HG02798 (cell line): Measurements from ENCODE around the gene CNOT1.

ENCODE experiments used
- ATAC-seq: cut with Tn5 transposase; IDR thresholded peaks from one replicate; pipeline ENCODE4 v1.9.1; 2021; ENCODE audit warnings: mild to moderate bottlenecking; ENCODE audit not compliant: unreplicated experiment, poor library complexity

The CNOT1 gene

DNA sequence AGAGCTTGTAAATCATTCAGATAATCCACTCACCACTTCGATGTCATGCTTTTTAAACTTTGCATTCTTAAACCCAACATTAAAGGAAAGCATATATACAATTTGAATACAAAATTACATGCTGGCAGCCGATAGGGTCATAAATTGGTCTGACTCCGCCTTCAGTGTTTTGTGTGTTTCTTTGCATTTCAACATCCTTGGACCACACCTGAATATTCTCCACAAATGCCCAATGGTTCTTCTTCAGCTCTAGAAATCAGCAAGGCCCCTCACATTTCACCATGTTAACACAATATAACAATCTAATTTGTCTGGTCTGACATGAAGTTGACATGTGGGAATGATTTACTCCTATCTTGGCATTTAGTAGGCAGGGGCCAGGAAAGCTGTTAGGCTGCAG lies 97.2 kb downstream of the CNOT1 start:
- ATAC-seq = no peak

DNA sequence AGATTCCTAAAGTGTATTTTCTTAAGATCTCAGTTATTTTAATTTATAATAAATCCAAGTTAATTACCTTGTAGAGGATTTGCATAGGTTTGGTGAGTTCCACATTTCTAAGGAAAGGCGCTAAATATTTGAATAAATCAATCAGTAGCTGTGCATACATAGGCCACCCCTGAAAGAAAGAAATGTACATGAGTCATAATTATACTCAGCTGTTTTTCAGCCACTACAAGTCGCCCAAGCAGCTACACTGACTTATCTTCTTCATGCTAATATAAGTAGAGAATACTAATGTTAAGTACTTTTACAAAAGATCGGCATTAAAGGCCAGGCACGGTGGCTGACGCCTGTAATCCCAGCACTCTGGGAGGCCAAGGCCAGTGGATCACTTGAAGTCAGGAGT lies 99.4 kb downstream of the CNOT1 start:
- ATAC-seq = no peak

DNA sequence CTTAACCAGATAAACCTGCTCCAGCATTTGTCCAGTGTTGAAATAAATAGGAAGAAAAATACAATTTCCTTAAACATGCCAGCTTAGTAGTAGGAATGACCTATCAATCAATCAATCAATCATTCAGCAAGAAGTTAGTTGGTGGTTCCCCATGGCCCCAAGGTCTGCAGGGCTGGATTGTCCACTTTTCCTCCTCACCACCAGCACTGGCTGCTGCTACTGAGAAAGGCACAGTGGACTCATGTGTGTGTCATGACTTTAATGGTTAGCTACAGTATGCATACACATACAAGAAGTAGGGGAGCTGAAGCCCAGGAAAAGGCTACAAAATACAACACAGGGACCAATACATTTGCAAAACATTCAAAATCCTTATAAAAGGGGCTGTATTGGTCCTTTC lies 109.9 kb downstream of the CNOT1 start:
- ATAC-seq = no peak

DNA sequence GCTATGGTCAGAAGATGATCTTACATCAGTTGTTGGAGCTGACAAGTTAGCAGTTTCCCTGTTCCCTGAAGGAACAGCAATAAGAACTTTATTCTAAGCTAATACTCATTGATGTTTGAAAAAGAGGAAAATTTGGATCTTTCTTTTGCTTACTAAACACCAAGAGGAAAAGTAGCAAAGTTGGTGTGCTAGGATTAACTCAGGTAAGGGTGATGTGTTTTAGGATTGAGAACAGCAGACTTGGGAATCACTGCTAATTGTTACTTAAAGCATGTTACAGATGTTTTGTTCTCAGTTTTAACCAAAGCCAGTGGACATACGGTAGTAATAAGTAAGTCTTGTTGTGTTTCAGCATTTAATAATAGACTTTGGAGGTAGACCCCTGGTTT lies 110.7 kb downstream of the CNOT1 start:
- no peak for ATAC-seq

DNA sequence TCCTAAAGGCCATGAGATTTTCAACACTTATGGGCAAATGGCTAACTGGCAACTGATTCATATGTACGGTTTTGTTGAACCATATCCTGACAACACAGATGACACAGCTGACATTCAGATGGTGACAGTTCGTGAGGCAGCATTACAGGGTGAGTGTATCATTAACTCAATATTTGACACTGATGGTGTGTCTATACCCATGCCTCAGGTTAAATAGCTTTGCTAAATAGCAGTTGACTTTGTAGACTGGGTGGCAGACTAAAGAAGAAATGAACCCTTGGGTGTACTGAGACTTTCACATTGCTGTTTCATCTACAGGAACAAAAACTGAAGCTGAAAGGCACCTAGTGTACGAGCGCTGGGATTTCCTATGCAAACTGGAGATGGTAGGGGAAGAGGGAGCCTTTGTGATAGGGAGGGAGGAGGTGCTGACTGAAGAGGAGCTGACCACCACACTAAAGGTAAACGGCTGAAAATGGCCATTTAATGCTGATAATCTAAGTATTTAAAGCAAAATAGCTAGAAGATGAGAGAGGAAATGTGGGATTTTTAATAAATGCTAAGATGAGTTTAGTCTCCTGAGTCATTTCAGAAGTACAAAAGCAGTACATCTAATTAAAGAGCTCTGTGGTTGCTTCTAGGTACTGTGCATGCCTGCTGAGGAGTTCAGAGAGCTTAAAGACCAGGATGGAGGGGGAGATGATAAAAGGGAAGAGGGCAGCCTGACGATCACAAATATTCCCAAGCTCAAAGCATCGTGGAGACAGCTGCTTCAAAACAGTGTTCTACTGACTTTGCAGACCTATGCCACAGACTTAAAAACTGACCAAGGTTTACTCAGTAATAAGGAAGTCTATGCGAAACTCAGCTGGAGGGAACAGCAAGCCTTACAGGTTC lies 111.3 kb downstream of the CNOT1 start:
- peak; percentile 42 for ATAC-seq

DNA sequence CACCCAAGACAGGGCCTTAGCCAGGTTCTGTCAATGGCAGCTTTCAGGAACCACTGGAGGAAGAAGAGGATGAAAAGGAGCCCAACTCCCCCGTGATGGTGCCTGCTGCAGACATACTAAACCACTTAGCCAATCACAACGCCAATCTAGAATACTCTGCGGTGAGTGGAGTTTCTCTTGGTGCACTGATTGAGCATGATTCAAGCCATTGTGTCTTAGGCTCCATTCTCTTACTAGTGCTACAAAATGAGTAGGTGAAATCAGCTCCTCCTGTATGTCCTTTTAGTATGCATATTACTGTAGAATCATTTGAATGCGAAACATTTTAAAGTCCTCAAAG lies 112.9 kb downstream of the CNOT1 start:
- ATAC-seq = no peak

DNA sequence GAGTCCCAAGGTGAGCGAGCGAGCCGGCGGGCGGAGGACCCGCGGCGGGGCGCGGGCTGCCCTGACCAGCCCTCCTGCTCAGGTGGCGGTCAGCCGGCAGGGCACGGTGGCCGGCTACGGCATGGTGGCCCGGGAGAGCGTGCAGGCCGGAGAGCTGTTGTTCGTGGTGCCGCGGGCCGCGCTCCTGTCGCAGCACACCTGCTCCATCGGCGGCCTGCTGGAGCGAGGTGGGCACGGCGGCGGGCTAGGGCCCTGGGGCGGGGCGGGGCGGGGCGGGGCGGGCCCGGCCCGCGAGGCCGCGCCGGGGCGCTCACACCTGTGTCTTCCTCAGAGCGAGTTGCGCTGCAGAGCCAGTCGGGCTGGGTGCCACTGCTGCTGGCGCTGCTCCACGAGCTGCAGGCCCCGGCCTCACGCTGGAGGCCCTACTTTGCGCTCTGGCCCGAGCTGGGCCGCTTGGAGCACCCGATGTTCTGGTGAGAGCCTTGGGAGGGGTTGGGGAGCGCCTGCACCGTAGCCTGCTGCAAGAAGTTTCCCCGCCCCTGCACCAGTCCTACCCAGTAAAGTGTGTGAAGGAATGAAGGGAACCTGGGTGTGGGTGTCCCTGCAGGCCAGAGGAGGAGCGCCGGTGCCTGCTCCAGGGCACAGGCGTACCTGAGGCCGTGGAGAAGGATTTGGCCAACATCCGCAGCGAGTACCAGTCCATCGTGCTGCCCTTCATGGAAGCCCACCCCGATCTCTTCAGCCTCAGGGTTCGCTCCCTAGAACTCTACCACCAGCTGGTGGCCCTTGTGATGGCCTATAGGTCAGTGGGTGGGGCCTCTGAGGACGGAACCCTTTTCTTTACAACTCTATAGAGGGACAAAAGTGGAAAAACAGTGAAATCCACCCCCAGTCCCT lies 113.5 kb downstream of the CNOT1 start:
- ATAC-seq = peak; percentile 28

DNA sequence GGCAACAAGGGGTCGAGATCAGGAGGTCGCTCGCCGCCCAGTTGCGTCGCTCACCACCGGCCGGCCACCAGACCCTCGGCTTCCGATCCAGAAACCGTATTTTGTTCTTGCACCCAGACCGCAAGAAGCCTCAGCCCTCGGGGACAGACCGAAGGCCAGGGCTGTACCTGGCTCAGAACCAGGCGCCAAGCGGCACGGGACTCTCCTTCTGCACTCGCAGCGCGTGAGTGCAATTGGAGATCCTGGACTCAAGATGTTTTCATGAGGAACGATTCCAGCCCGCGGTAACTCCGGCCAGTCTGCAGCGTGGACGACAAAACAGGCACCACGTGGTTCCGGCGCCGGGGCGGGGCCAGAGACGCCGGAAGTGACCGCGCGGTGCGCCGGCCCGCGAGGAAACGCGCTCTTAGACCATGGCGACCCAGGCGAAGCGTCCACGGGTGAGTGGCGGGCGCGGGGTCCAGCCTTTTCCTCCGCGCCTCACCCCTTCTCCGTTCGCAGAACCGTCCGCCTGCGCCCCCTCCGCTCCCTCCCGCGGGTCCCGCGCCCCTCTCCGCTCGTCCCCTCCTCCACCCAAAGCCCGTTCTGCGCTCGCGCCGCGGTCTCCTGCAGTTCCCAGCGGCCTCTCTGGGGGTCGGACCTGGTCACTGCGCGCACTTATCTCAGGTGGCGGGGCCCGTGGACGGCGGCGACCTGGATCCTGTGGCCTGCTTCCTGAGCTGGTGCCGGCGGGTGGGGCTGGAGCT lies 114.3 kb downstream of the CNOT1 start, which contains the start of gene SETD6:
SETD6 (plus strand) TSS at position 393 of the 746 bp plus-strand sequence; CDS start at position 414, 21 bp downstream.
- peak; percentile 79 for ATAC-seq

DNA sequence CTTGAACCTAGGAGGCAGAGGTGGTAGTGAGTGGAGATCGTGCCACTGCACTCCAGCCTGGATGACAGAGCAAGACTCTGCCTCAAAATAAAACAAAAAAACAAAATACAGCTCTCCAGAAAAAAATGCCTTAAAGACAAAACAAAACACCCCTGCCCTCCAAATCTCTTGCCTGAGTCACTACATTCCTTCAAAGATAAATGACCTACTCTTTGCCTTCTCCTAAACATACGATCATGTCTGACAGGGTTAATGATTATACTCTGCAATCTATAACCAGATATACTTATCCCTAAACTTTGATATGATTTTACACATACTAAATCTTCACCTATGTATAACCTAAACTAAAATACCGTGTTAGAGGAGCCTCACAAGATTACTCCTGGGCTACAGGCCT lies 115.8 kb downstream of the CNOT1 start:
- no peak for ATAC-seq

DNA sequence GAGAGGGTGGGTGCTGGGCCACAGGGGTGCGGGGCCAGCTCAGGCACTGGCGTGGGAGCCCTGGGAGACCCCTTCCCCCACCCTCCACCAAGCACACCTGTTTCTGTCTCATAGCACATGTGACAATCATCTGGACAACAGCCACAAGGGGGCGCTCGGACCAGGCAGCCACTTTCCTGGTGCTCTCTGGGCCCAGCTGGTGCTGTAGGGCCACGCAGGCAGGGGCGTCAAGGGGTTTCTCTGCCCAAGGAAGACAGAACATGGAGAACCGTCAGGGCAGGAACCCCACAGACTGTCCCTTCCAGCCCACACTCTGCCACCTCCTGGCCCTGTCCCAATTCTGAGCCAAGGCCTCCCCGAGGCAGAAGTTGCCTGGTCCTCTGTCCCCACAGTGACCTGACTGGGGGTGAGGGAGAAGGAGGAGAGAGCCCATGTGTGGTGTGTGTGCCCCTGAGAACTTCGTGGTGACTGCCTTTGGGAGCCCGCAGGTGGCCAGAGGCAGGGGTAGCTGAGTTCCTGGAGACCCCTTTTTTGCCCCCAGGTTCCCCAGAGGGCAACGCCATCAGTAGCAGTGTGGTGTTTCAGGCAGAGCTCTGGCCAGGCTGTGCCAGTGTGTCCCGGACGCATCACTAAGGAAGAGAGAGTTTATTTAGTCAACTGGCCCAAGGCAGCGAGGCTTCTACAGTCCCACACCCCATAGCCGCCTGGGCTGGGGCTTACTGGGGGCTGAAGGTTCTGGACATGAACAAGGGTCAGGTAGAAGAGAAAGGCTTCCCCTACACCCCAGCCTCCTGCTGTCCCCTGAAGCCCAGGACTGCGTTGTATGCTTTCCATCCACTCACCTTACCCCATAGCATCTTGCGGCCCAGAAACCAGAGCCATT lies 117.5 kb downstream of the CNOT1 start:
- ATAC-seq = peak; percentile 39

DNA sequence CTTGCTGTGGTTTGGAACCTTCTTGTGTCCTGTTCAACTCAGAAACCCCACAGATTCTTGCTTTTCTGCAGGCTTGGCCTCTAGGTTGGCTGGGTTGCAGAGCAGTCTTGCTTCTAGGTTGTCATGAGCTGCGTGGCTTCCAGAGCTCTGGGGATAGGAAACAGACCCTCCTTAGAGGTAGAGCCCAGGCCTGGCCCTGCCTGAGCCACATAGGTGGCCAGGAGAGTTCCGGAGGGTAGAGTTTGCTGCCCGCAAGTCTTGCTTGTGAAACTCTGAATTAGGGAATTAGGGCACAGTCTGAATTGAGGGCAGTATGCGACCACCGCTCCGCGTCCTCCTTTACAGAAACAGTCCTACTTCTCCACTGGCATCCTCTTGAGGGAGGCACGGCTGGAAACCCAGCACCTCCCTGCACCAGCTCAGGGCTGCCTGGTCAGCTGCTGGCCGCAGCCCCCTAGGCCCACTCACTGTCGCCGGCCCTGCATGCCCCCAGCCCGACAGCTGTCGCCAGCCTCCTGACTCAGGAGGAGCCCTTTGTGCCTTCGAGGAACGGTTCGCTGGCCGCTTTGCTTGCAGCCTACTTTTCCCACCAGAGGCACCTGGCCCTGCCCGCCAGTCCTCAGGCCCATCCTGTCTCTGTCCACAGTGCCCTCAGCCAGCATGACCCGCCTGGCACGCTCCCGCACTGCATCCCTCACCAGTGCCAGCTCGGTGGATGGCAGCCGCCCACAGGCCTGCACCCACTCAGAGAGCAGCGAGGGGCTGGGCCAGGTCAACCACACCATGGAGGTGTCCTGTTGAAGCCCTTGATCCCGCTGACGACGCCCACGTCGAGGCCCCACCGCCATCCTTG lies 118.6 kb downstream of the CNOT1 start:
- ATAC-seq = no peak

DNA sequence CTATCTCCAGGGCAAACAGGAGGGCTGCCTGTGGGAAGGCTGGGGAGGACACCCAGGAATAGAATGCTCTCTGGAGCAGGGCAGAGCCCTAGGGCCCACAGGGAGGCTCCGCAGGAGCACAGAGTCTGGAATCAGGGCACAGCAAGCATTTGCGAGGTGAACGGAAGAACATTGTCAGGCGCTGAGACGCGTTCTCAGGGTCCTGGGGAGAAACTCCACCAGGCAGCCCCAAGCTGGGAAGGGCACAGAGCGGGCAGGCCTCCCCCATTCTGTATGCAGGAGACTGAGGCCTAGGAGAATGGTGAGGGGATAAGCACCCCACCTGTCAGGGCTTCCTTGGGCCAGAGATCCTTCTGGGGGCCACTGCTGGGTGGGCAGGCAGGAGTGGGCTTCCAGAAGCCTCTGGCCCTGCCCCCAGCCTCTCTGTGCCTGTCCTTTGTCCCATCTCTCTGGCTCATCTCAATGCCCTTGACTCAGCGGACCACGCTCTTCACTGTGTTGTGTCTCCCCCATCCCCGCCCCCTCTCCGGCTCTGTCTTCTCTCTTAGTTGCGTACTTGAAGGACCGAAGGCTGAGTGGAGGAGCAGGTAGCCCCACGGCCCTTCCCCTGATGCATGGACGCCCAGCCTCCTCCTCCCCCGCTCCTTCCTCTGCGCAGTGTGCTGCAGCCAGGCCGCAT lies 119.4 kb downstream of the CNOT1 start:
- ATAC-seq = no peak

DNA sequence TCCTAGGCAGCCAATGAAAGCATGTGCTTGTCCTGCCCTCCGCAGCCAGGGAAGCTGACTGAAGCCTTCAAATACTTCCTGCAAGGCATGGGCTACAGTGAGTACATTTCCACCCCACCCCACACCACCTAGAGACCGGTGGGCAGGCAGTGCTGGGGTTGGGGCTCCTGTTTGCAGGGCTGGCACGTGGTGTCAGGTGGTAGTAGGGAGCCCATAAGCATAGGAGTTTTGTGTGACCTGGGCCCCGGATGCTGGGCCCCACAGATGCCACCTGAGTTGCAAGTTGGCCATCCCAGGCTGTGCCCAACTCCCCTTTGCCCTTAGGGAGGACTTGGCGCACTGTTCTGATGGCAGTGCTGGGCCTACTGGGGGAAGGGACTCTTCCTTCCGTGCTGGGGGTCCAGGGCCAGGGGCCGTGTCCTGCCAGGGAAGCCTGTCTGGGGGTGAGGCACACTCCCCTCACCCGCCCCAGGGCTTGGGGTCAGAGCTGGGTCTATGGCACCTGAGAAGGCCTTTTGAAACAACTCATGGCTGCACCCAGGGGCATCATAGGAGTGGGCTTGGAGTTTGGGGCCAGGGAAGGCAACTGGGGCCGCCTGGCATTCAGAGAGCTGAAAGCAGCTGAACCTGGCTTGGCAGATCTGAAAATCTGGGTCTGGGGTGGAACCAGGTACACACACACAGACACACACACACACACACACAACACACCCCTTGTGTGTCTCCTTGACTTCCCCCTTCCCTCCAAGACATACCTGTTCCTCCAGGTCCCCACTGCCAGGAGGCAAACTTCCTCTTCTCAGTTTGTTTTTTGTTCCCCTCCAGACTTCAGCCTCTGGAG lies 120.2 kb downstream of the CNOT1 start:
- ATAC-seq = no peak

DNA sequence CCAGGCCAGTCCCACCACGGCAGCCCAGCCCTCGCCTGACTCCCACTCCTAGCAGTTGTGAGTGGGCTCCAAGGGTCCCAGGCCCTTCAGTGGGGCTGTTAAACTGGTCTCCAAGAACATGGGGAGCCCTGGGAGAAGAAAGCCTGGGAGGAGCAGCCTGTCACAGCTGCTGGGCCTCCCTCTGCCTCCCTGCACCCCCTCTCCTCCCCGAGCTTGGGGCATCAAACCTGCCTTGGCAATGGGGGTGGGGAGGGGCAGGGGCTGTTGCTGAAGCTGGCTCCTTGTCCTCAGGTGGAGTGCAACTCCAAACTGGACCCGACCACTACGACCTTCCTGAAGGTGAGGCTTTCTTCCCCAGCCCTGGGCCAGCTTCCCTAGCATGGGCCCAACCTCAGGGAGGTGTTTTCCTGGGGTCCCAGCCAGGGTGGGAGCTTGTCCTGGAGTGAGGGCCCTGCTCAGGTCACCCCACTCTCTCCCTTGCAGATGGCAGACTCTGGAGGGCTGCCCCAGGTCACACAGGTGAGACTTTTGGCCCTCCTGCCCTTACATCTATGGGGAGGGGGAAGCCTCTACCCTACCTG lies 120.9 kb downstream of the CNOT1 start:
- ATAC-seq = no peak

DNA sequence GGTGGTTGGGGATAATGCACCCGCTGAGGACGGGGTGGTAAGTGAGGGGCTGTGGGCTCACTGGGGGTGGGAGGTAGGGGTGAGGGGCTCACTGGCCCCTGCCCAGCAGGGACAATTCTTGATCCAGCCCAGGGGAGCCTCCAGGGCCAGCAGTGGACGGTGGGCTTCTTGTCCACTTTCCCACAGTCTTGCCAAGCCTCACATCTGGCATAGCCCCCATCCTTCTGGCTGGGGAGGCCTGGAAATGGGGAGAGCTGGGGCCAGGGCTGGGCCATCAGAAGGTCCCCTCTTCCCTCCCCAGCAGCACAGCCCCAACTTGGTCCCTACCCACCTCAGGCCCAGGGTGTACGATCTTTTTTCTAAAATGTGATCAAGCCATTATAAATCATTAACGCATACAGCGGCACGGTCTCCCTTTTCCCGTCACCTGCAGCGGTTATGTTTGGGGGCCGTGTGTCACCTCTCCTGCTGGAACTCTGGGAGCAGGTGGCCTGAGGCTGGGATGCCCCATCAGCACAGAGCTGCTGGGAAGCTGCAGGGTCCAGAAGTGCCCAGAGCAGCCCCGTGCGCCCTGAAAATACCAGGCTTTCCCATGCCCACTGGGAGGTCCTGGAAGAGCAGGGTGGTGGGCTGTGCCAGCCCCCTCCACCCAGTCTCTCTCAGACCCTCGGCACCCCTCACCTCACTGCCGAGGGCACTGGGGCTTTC lies 121.5 kb downstream of the CNOT1 start:
- ATAC-seq = no peak

DNA sequence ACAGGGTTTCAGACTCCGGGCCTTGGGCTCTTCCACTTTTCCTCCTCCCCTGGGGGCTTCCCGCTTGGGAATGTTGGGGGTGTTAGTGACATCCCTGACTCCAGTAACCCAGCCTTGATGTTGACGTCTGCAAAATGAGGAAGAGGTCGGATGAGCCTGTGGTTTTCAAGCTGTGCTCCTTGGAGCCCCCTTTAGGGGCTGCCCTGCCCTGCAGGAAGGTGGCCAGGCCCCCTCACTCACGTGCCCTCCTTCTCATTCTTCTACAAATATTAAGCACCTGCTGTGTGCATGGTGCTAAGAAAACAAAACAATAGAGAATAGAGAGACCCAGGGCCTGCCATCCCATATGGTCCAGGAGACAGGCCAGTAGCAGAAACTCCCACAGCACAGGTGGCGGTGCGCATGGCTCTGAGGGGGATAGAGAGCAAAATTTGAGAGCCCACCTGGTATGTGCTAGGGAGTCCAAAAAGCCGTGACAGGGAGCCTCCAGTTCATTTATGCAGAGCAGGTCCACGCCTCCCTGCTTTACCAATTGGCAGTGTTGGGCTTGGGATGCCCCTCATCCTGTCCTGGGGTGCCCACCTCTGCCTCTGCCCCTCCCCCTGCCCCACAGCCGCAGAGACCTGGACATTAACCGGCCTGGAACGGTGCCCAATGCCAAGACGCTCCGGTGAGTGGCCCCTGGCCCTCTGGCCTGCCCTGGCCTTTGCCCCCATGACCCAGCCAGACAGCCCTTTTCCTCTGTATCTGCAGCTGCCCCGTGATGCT lies 122.2 kb downstream of the CNOT1 start:
- no peak for ATAC-seq
